Neural progenitor cell (in vitro differentiated cells): ENCODE data around the gene MRPS33. TPM values are rescaled to one million over a fixed set of nuclear protein-coding genes. Genes with fewer than 3 reads are reported as not detected.
"Not testable (repeated sequence)": the region's sequence is repeated elsewhere in the genome, so short reads cannot be mapped to it uniquely, and the experiment has no call there.

Experiments
- DNase-seq: peaks from one replicate; pipeline ENCODE4 v3.0.0-alpha.2; 2016; ENCODE audit warnings: low spot score
- H2AFZ ChIP-seq: fragments of 200-600 bp; sonication (generic); replicated peaks from 2 replicates; pipeline ENCODE4 v1.6.1; 2016; ENCODE audit warnings: antibody characterized with exemption
- H3F3A ChIP-seq: fragments of 200-600 bp; sonication (generic); 2 replicates; pipeline ENCODE4 v1.6.1; 2016; ENCODE audit warnings: antibody characterized with exemption, low read depth
- H3K27ac ChIP-seq: fragments of 200-600 bp; sonication (generic); 2 replicates; pipeline ENCODE4 v1.5.1; 2016; ENCODE audit warnings: mild to moderate bottlenecking
- H3K27me3 ChIP-seq: fragments of 200-600 bp; sonication (generic); 2 replicates; pipeline ENCODE4 v1.6.1; 2016; ENCODE audit warnings: mild to moderate bottlenecking, moderate library complexity
- H3K36me3 ChIP-seq: fragments of 200-600 bp; sonication (generic); 2 replicates; pipeline ENCODE4 v1.5.1; 2016
- H3K4me1 ChIP-seq: fragments of 200-600 bp; sonication (generic); 2 replicates; pipeline ENCODE4 v1.6.1; 2016; ENCODE audit warnings: mixed run types
- H3K4me2 ChIP-seq: fragments of 200-600 bp; sonication (generic); 2 replicates; pipeline ENCODE4 v1.6.1; 2016
- H3K4me3 ChIP-seq: fragments of 200-600 bp; sonication (generic); 2 replicates; pipeline ENCODE4 v1.5.1; 2016
- H3K79me2 ChIP-seq: fragments of 200-600 bp; sonication (generic); 2 replicates; pipeline ENCODE4 v1.6.1; 2016; ENCODE audit warnings: low read depth
- H3K9ac ChIP-seq: fragments of 200-600 bp; sonication (generic); 2 replicates; pipeline ENCODE4 v1.6.1; 2016
- H3K9me3 ChIP-seq: fragments of 200-600 bp; sonication (generic); 2 replicates; pipeline ENCODE4 v1.5.1; 2016; ENCODE audit warnings: low read depth
- H4K20me1 ChIP-seq: fragments of 200-600 bp; sonication (generic); 2 replicates; pipeline ENCODE4 v1.6.1; 2016; ENCODE audit warnings: low read depth
- H3K27ac Mint-ChIP-seq: 3 replicates; pipeline ENCODE4 v1.8.0; 2021; ENCODE audit warnings: mixed read lengths
- H3K27me3 Mint-ChIP-seq: 2 replicates; pipeline ENCODE4 v1.8.0; 2022; ENCODE audit warnings: low read depth, mild to moderate bottlenecking, inconsistent platforms, moderate library complexity, mixed read lengths; ENCODE audit not compliant: insufficient read depth
- H3K36me3 Mint-ChIP-seq: 3 replicates; pipeline ENCODE4 v1.8.0; 2021; ENCODE audit warnings: mixed read lengths
- H3K4me1 Mint-ChIP-seq: 3 replicates; pipeline ENCODE4 v1.8.0; 2021; ENCODE audit warnings: mixed read lengths
- H3K4me3 Mint-ChIP-seq: 3 replicates; pipeline ENCODE4 v1.8.0; 2021; ENCODE audit warnings: mild to moderate bottlenecking, moderate library complexity, mixed read lengths
- H3K9me3 Mint-ChIP-seq: 3 replicates; pipeline ENCODE4 v1.8.0; 2020; ENCODE audit warnings: mixed read lengths
- EZH2 ChIP-seq: fragments of 200-600 bp; sonication (generic); IDR thresholded peaks from 2 replicates; pipeline ENCODE4 v1.6.1; 2017; ENCODE audit warnings: antibody characterized with exemption, mild to moderate bottlenecking, moderate library complexity
- EZH2phosphoT487 ChIP-seq: fragments of 200-600 bp; sonication (generic); IDR thresholded peaks from 2 replicates; pipeline ENCODE4 v1.6.1; 2017; ENCODE audit warnings: antibody characterized with exemption
- small RNA-seq: library from RNA; depleted of rRNA; stranded (forward); fragments of <200 nt; gene quantifications from one replicate; pipeline ENCODE3, GENCODE V24; 2015
- total RNA-seq: library from RNA; depleted of rRNA; stranded (reverse); fragments of >200 nt; gene quantifications from 2 replicates; pipeline ENCODE4 v1.2.3, GENCODE V29; 2015; ENCODE audit warnings: low replicate concordance
- TF ChIP-seq, protein P1 (sequence below): fragments of 200-600 bp; sonication (generic); IDR thresholded peaks from 2 replicates; pipeline ENCODE4 v1.5.1; 2017; ENCODE audit warnings: antibody characterized with exemption, mild to moderate bottlenecking

Gene MRPS33
- total RNA-seq, 1 donor from 2014 or later = 25.0 TPM

DNA sequence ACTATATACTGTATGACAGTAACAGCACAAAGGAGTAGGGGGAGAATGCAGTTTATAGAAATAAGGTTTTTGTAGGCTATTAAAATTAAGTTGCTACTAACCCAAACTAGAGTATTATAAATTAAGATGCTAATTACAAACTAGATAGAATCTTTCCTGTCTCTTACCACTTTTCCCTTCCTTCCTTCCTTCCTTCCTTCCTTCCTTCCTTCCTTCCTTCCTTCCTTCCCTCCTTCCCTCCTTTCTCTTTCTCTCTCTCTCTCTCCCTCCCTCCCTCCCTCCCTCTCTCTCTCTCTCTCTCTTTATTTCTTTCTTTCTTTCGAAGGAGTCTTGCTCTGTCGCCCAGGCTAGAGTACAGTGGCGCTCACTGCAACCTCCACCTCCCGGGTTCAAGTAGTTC, 53.6 kb downstream of the MRPS33 start:
- Histone ChIP-seq H3K79me2 (no peaks in the 10 kb centered on the region), H3K4me1 (no peaks in the 10 kb centered on the region), H3K4me3 (no peak overlapping the region), H3F3A (no peaks in the 10 kb centered on the region), H3K9me3 (no peaks in the 10 kb centered on the region), H3K27ac (no peak overlapping the region), H3K27me3 (no peaks in the 10 kb centered on the region), H3K36me3 (no peaks in the 10 kb centered on the region), H2AFZ (no peak overlapping the region), H3K4me2 (no peak overlapping the region), H3K9ac (no peak overlapping the region), H4K20me1 (no peaks in the 10 kb centered on the region)
- no peaks in the 10 kb centered on the region for H3K4me1 Mint-ChIP-seq
- DNase-seq = no peak
- no peak overlapping the region for H3K4me3 Mint-ChIP-seq
- H3K27me3 Mint-ChIP-seq = peaks cover 2% of the 10 kb centered on the region
- TF ChIP-seq EZH2 (no peak), EZH2phosphoT487 (no peak)
- TF ChIP-seq, protein P1, sequence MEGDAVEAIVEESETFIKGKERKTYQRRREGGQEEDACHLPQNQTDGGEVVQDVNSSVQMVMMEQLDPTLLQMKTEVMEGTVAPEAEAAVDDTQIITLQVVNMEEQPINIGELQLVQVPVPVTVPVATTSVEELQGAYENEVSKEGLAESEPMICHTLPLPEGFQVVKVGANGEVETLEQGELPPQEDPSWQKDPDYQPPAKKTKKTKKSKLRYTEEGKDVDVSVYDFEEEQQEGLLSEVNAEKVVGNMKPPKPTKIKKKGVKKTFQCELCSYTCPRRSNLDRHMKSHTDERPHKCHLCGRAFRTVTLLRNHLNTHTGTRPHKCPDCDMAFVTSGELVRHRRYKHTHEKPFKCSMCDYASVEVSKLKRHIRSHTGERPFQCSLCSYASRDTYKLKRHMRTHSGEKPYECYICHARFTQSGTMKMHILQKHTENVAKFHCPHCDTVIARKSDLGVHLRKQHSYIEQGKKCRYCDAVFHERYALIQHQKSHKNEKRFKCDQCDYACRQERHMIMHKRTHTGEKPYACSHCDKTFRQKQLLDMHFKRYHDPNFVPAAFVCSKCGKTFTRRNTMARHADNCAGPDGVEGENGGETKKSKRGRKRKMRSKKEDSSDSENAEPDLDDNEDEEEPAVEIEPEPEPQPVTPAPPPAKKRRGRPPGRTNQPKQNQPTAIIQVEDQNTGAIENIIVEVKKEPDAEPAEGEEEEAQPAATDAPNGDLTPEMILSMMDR = no peak
- no peak overlapping the region for H3K27ac Mint-ChIP-seq
- H3K36me3 Mint-ChIP-seq = no peaks in the 10 kb centered on the region
- peaks cover 3% of the 10 kb centered on the region for H3K9me3 Mint-ChIP-seq

- not testable (repeated sequence) for H3K4me1 Mint-ChIP-seq, H4K20me1 ChIP-seq, H3K4me1 ChIP-seq, H3F3A ChIP-seq, H3K9ac ChIP-seq, H3K27me3 Mint-ChIP-seq, H3K36me3 Mint-ChIP-seq, H2AFZ ChIP-seq, H3K9me3 ChIP-seq, H3K4me3 ChIP-seq, H3K36me3 ChIP-seq, H3K27me3 ChIP-seq, H3K27ac Mint-ChIP-seq, DNase-seq, H3K9me3 Mint-ChIP-seq, H3K4me2 ChIP-seq, H3K79me2 ChIP-seq, H3K27ac ChIP-seq, H3K4me3 Mint-ChIP-seq
Observed at GRCh38 chr7:140956997-140957396, 57.8 kb downstream of the MRPS33 start.

Small RNA genes within 50 kb of the gene (small RNA-seq; reads per million reads assigned to genes)
- gene RNU4-74P = not detected

Other genes with a start within 250 kb of the MRPS33 start
- gene BRAF, start 90.0 kb downstream of the MRPS33 start, total RNA-seq = 32.4 and 48.0 TPM in 2 replicates
- gene TMEM178B, start 59.1 kb upstream of the MRPS33 start, total RNA-seq = 2.9 and 3.7 TPM in 2 replicates